HG03521 (cell line): ENCODE results near the gene SDHA.
"Not testable (repeated sequence)": the region's sequence is repeated elsewhere in the genome, so short reads cannot be mapped to it uniquely, and the experiment has no call there.

Experiments used
- ATAC-seq: cut with Tn5 transposase; IDR thresholded peaks from one replicate; pipeline ENCODE4 v1.9.1; 2021; ENCODE audit warnings: mild to moderate bottlenecking, moderate library complexity; ENCODE audit not compliant: unreplicated experiment

SDHA gene

GRCh38 chr5:196350-196749 is 21.8 kb upstream of the SDHA start:
- ATAC-seq, result no peak

GRCh38 chr5:197031-197430 is 21.1 kb upstream of the SDHA start:
- not testable (repeated sequence) for ATAC-seq

GRCh38 chr5:197892-198489 is 20.1 kb upstream of the SDHA start:
- ATAC-seq, result no peak

DNA sequence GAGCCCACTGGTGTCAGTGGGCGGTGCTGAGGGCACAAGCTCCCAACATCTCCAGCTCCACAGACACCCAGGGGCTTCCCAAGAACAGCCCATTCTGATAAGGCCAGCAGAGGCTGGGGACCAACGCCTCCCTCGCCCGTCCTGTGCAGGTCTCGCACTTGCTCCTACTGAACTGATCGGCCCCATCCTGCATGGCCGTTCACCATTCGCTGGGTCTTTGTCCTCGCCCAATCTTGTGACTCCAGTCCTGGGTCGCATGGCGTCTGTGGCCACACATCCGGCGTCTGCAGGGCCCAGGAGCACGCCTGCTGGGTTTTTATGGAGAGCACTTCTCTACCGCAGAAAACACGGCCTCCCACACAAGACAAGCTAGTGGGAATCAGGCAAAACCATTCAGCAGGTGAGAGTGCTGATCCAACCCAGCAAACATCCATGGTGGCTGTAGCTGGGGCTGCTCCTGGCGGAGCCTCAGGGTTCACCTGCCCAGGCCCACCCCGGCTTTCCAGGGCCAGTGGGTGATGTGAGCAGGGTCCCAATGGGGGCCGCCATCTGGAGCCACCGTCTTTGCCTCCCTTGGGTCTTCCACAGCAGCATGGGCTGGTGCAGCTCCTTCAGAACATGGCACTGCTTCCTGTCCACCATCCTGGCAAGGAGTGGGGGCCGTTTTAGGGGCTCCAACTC is 19.5 kb upstream of the SDHA start:
- ATAC-seq, result no peak

GRCh38 chr5:199197-199949 is 18.7 kb upstream of the SDHA start:
- ATAC-seq, result no peak

DNA sequence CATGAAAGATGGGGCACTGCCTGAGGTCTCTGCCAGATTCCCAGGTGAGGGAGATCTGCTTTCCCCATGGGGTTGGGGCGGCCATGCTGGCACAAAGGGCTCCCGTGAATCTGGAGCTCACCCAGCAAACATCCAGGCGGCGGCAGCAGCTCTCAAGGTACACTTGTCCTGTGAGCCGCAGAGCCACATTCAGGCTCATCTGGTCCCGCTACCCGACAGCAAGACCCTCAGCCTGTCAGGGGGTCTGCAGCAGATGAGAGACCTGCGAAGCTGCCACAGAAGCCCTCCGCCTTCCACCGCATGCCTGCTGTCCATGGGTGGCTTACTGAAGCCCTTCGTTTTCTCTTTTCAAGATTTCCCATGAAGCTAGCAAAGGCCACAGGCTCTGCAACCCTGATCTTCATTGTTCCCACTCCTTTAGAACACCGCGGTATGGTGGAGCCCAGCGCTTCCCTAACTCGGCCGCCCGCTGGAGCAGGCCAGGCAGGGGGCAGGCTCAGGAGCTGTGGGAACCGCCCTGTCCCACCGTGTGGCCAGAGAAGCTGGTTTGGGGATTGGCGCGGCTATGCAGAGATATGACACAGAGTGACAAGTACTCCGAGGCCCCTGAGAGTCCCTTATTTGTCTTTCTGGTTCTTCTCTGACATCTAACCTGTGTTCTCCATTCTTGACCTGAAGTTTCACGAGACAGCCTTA is 18.0 kb upstream of the SDHA start:
- no peak for ATAC-seq

DNA sequence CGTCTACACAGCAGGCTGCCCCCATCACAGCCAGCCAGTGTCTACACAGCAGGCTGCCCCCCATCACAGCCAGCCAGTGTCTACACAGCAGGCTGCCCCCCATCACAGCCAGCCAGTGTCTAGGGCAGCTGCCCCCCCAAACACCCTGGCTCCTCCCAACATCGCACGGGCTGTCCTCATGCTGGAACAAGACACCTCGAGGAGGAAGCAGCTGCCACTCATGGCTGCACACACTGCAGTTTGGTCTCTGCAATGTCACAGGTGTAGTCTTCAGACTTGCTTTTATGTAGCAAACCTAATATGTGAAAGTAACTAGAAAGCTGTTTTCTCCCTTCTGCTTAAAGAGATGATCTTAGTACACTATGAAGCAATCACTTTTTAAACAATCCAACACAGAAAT is 17.1 kb upstream of the SDHA start:
- ATAC-seq, result no peak

- ATAC-seq, result no peak
Measured at GRCh38 chr5:201672-202071, 16.4 kb upstream of the SDHA start.

DNA sequence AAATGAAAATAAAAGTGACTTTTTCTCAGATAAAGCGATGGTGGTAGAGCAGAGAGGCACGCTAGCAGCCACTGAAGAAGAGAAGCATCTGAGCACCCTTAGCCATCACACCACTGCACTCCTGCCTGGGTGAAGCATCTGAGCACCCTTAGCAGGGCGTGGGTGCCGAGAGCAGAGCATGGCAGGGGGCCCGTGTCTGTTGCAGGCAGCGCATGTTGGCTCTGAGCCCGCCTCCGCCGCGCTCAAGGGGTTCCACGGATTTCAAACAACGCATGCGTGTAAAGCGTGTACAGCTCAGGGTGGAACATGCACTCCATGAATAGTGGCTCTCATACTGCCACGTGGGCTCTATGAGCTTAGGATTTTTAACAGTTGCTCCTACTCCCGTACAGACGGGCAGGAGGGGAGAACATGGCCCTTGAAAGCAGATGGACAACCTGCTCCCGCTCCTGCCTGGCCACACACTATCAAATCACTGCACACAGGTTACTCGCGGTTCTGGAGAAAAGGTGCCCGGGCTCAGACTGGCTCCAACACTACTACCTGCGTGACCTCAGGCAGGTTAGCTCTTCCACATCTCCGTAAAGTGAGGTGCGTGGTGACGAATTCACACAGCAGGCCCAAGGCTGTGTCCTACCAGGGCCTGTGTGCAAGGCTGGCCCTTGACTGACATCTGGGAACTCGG is 14.7 kb upstream of the SDHA start:
- no peak for ATAC-seq

- no peak for ATAC-seq
Measured at GRCh38 chr5:204001-204400, 14.1 kb upstream of the SDHA start.

DNA sequence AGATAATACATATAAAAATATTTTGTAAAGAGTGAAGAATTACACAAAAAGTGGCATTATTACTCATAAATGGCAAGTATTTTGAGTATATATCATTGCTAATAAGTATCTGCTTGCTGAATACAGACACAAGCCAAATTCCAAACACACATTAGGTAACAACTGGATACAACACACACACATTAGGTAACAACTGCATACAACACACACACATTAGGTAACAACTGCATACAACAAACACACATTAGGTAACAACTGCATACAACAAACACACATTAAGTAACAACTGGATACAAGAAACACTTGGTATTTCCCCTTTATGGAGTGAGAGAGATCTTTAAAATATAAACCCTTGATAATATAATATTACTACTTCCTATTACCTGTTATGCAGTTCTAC is 13.7 kb upstream of the SDHA start:
- ATAC-seq, result no peak

DNA sequence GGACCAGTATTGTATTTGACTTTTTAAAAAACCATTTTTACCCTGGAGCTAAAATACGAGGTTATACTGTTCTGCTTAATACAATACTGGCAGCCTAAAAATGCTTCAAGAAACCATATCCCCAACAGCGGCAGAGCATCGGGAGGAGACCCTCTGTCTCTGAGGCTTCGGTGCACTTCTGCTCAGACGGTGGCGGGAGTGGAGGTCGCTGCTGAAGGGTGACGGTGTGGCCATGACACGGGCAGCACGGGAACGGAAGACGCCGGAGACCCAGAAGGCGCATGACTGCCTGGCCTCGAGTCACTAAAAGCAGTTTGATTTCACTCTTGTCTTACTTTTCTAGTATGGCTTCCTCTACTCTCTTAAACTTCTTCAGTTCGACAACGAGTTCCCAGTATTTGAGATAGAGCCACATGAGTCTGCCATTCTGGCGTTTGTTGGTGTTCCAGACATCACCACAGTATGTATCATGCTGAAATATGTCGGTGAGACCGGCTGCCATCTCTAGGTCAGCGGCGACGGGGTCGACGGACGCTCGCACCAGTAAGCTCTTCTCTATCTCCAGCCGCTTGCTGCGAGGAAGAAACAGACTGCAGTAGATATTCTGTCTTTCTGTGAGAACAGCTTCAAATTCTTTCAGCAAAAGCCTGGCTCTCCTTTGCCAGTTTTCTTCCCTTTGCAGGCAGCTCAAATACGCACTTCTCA is 13.0 kb upstream of the SDHA start:
- no peak for ATAC-seq

- no peak for ATAC-seq
Measured at GRCh38 chr5:206406-206805, 11.7 kb upstream of the SDHA start.

GRCh38 chr5:206927-207536 is 11.1 kb upstream of the SDHA start:
- no peak for ATAC-seq

DNA sequence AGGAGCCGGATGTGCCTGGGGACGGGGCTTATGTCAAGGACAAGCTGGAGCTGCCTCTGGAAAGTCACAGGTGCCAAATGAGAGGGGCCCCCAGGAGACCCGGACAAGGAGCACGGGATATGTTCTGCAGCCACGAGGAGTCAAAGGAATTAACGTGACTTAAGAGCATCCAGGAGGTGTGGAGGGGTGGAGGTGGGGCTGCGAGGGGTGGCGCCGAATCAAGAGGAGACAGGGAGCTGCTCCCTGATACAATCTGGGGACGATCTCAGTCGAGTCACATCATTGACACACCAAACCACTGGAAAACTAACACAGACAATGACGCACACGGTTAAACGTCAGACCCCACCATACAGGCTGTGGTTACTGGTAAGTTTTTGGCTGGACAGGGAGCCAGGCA is 10.5 kb upstream of the SDHA start:
- ATAC-seq, result no peak

- ATAC-seq, result no peak
Measured at GRCh38 chr5:208449-209114, 9.5 kb upstream of the SDHA start.

DNA sequence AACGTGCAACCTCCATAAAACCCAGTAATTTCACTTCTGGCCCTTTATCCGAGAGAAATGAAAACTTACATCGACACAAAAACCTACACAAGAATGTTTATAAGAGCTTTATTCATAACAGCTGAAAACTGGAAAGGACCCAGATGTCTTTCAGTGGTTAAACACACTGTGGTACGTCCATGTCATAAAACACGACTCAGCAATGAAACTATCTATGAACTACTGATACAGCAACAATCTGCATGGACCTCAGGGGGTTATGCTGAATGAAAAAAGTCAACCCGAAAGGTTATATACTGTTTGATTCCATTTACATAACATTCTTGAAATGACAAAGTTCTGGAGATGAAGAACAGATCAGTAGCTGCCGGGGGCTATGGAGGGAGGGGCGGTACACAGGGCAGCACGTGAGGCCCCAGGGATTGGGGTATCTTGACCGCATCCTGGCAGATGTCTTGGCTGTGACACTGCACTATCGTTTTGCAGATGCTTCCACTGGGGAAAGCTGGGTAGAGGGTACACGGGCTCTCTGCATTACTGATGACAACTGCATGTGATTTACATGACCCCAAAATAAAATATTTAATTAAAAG is 4.2 kb upstream of the SDHA start:
- ATAC-seq, result no peak

DNA sequence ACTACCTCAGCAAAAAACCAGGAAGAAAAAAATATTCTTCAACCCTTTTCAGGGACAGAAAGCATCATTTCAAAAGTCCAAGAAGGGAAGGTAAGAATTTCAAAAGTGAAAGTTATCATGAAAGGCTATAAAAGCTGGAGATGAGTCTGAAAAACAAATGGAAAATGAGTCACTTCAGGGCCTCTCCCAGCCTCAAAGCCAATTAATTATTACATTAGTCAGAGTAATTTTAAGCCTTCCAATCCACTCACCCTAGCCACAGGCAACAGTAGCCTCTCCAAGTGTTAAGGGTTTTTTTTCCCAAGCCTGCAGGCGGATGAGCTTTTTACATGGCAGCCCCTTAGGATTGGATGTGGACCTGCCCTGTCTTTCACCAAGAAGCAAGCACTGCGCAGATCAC is 2.9 kb upstream of the SDHA start:
- ATAC-seq, result not testable (repeated sequence)

GRCh38 chr5:216076-216475 is 2.0 kb upstream of the SDHA start:
- not testable (repeated sequence) for ATAC-seq
